Eye (tissue), 1 donor: ENCODE results near the gene PPIL6.

ENCODE experiments used
- DNase-seq: peaks from one replicate; pipeline ENCODE4 v3.0.0-alpha.2; 2015

PPIL6 gene

GRCh38 chr6:109360791-109361190 is 79.6 kb downstream of the PPIL6 start:
- DNase-seq = no peak

GRCh38 chr6:109360281-109360680 is 80.1 kb downstream of the PPIL6 start:
- DNase-seq = no peak

GRCh38 chr6:109359248-109359647 is 81.2 kb downstream of the PPIL6 start:
- DNase-seq = no peak

- no peak for DNase-seq
Measured at GRCh38 chr6:109358204-109358603, 82.2 kb downstream of the PPIL6 start.

- DNase-seq = no peak
Measured at GRCh38 chr6:109356237-109356636, 84.2 kb downstream of the PPIL6 start.

- no peak for DNase-seq
Measured at GRCh38 chr6:109351231-109352130, 88.9 kb downstream of the PPIL6 start.

- DNase-seq = peak; percentile 27
Measured at GRCh38 chr6:109349419-109349987, 90.9 kb downstream of the PPIL6 start.

GRCh38 chr6:109348226-109348625 is 92.2 kb downstream of the PPIL6 start:
- DNase-seq = no peak

- DNase-seq = no peak
Measured at GRCh38 chr6:109347779-109348178, 92.6 kb downstream of the PPIL6 start.

GRCh38 chr6:109345986-109346385 is 94.4 kb downstream of the PPIL6 start:
- DNase-seq = no peak

- no peak for DNase-seq
Measured at GRCh38 chr6:109344226-109344625, 96.2 kb downstream of the PPIL6 start.

GRCh38 chr6:109343518-109343917 is 96.9 kb downstream of the PPIL6 start:
- DNase-seq = no peak

- DNase-seq = no peak
Measured at GRCh38 chr6:109342911-109343310, 97.5 kb downstream of the PPIL6 start.

- no peak for DNase-seq
Measured at GRCh38 chr6:109342506-109342905, 97.9 kb downstream of the PPIL6 start.

GRCh38 chr6:109340811-109341210 is 99.6 kb downstream of the PPIL6 start:
- DNase-seq = peak; percentile 31
